GM12874 (cell line): ENCODE measurements around the gene MOB3C.

Experiments used
- TF ChIP-seq, protein P1 (sequence below): IDR thresholded peaks from 2 replicates; pipeline ENCODE4 v1.5.1; 2011; ENCODE audit warnings: low read depth, mild to moderate bottlenecking, control low read depth, low read length, moderate library complexity; ENCODE audit not compliant: insufficient read depth

The MOB3C gene

DNA sequence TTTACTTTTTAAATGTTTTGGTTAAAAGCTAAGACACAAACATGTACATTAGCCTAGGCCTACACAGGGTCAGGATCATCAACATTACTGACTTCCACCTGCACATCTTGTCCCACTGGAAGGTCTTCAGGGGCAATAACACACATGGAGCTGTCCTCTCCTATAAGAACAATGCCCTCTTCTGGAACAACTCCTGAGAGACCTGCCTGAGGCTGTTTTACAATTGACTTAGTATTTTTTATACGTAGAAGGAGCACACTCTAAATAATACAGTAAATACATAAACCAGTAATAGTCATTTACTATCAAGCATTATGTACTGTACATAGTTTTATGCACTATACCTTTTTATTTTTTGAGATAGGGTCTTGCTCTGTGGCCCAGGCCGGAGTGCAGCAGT, 14.1 kb upstream of the MOB3C start:
- TF ChIP-seq, protein P1, sequence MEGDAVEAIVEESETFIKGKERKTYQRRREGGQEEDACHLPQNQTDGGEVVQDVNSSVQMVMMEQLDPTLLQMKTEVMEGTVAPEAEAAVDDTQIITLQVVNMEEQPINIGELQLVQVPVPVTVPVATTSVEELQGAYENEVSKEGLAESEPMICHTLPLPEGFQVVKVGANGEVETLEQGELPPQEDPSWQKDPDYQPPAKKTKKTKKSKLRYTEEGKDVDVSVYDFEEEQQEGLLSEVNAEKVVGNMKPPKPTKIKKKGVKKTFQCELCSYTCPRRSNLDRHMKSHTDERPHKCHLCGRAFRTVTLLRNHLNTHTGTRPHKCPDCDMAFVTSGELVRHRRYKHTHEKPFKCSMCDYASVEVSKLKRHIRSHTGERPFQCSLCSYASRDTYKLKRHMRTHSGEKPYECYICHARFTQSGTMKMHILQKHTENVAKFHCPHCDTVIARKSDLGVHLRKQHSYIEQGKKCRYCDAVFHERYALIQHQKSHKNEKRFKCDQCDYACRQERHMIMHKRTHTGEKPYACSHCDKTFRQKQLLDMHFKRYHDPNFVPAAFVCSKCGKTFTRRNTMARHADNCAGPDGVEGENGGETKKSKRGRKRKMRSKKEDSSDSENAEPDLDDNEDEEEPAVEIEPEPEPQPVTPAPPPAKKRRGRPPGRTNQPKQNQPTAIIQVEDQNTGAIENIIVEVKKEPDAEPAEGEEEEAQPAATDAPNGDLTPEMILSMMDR, result no peak

DNA sequence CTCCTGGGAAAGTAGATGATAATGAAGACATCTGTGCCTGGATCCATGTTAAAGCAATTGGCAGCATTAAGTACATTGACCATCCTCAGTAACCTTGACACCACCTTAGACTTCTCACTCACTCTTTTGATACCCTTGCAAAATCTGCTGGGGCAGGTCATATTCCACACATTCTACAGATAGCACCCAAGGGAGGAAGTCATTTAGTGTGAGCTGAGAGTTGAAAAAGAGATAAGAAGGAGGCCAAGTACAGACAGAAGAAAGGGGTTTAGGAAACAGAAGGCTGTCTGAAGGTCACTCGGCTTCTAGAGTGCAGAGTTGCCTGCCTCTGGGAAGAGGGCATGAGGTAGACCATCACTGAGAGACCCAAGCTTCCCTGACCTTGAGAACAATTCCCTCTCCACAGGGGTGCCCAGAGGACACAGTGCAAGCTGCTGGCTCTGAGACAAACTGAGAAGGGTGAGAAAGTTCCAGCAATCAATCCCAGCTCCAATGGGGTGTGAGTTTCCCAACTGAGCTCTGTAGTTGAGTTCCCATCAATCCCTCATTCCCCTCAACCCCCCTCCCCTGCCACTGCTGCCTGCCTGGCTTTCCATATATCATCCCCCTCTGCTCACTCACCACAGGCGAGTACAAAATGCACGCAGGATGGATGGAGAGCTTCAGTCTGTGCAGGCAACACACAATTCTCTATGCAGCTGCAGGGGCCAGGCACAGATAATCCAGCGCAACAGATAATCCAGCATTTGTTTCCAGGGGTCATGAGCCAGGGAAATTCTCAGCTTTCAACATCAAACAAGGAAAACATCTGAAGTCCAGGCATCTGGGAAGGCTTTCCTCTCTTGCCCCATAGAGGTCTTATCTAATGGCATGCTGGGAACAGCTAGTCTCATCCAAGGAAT, 7.4 kb upstream of the MOB3C start:
- TF ChIP-seq, protein P1, result no peak

DNA sequence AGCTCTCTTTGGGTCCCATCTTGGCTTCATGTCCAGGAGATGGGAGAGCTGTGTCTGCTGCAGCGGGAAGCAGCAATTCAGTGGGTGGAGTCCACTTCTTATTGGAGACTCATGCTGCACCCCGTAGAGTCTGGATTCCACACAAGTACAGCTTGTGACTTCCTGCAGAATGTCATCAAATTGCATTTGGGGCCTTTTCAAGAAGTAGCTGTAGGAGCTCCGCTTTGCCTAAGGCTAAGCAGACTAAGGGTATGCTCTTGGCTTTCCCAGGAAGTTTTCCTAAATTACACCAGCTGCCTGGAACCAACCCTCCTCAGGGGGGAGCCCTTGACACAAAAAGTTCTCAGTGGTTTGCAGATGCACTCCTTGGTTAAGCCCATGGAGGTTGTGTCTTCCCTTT, 5.7 kb upstream of the MOB3C start:
- TF ChIP-seq, protein P1, result peak; percentile 38

DNA sequence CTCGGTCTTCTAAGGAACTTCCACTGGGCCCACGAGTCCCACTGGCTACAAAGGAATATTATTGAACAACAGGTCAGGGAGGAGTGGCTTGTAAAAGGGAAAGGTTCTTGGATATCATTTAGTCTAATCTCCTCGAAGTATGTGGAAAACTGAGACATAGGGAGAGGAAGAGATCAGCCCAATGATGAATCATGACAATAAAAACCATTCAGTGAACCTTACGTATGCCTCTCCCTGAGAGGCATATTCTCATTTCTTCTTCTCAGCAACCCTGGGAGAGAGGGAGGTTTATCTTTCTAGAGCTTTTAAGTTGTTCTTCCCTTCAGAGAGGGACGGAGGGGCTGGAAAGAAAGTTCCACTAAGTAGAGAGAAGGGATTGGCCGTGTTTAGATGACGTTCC, 5.3 kb upstream of the MOB3C start:
- TF ChIP-seq, protein P1, result no peak

DNA sequence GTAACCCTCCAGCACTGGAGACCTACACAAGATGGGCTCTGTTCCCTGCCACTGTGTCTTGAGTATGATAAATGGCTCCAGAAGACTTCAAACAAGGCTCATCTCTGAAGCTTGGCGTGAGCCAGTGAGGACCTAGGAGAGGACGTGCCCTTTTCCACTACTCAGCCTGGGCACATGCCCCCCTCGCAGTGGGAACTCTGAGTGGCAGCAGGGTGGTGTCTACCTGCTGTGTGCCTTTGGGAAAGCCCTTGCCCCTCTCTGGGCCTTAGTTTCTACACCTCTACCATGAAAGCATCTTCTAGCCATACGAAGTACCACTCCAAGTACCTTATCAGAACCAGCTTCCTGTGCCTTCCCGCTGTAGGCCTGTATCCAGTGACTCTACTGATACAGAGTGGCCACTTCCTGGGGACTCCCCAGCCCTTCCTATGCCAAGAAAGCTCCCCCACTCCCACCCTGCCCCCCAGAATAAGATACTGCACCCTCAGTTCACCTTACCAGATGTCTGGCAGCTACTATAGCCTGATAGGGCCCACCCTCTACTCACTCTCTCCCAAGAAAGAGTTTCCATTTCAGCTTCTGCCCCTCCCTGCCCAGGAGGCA, 3.1 kb upstream of the MOB3C start:
- TF ChIP-seq, protein P1, result no peak

DNA sequence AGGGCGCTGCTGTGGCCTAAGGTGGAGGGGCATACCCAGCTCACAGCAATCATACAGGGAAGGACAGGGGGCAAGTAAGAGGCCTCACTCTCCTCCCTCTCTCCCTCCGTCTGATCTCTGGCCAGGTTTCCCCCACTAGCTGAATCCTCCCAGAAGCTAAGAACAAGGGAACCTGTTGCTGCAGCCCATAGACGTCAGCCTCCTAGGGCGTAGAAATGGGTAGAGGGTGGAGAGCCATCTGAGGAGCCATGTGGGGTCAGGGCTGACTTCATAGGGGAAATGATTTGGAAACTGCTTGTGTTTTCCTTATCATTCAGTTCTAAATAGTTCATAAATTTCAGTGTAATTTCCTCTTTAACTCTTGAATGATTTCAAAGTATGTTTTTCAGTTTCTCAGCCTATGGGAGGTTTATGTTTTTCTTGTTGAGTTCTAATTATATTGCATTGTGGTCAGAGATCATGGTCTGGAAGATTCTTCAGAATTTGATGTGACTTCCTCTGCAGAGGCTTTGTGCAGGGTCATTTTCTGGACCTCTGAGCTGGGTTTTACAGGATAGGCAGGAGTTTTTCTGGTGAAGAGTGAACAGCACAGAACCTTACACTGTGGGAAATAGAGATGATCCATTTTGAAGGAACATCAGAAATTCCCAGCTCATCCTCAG, 2.3 kb upstream of the MOB3C start:
- TF ChIP-seq, protein P1, result no peak

DNA sequence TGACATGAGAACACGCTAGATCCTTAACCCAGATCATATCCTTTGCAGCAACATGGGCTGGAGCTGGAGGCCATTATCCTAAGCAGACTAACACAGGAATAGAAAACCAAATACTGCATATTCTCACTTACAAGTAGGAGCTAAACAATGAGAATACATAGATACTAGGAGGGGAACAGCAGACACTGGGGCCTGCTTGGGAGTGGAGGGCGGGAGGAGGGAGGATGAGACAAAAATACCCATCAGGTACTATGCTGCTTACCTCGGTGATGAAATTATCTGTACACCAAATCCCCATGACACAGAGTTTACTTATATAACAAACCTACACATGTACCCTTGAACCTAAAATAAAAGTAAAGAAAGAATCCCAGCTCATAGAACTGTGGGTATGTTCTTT, 1.2 kb upstream of the MOB3C start:
- TF ChIP-seq, protein P1, result no peak
